Measurements from ENCODE around the gene GALNT18. TPM values are rescaled to one million over a fixed set of nuclear protein-coding genes. Genes with fewer than 3 reads are reported as not detected.

GALNT18 gene
- under 1 TPM; 0.18 to 0.42 (median 0.38) TPM for total RNA-seq
- total RNA-seq (2013) = 0.07 TPM

DNA sequence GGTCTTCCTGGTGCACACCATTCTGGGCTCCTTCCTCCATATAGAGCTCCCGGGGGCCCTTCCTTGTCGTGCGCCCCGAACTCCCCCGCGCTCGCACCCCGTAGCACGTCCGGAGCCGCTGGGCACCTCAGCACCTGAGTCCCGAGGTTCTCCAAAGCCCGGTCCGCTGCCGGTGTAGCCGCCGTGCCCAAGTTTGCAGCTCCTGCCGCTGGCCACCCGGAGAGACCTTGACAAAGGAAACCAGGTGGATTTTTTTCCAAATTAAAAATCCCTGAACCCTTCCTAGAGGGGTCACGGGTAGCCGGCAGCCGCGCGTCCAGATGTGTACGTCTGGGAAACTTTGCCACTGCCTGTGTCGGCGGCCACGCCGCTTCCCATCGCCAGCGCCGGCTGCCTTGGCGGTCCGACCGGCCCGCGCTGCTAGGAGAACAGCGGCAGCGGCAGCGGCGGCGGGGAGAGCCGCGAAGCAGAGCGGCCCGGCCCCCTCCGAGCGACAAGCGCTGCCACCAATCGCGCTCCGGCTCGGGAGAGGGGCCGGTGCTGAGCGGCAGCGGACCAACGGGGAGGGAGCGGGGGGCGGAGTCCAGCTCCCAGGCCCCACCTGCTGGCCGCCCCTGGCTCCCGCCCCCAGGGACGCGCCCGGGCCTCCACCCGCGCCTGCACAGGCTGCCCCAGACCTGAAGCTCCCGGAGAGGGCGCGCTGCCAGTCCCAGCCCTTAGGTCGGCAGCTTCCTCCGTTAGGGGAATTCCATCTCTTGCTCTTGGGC, at the start of gene GALNT18:
Gene GALNT18, minus strand, starts transcription at position 433 of the 767 bp plus-strand sequence.
- Mint-ChIP-seq H3K9me3 (no peaks in the 10 kb centered on the region), H3K27me3 (ENCODE audit: low read depth in 2 of 2) (peaks cover 25 to 29% of the 10 kb centered on the region in 2 donors), H3K27ac (peak within 1 kb of the TSS in 1 of 2 donors; percentile 53), H3K36me3 (no peaks in the 10 kb centered on the region), H3K4me3 (peak within 1 kb of the TSS; percentile 89), H3K4me1 (peaks cover 0 to 4% of the 10 kb centered on the region in 2 donors)
- Histone ChIP-seq H3K9me3 (ENCODE audit: control insufficient read depth, insufficient read depth, low read length) (no peaks in the 10 kb centered on the region), H3K27ac (ENCODE audit: low read length) (no peak within 1 kb of the TSS), H3K36me3 (ENCODE audit: control insufficient read depth, insufficient read depth, low read length) (no peaks in the 10 kb centered on the region), H3K4me1 (ENCODE audit: control insufficient read depth, insufficient read depth, low read length) (peaks cover 15% of the 10 kb centered on the region), H3K4me3 (ENCODE audit: low read length) (peak within 1 kb of the TSS; percentile 42), H3K27me3 (ENCODE audit: control insufficient read depth, insufficient read depth, low read length) (peaks cover 13% of the 10 kb centered on the region)
- under 1% methylated on average over 71 of the region's 71 CpGs for WGBS (ENCODE audit: insufficient coverage)
- intact Hi-C loops (cut with micrococcal nuclease) = loop anchor here (5.0 kb wide), 1 partner anchor 44 kb away; no protein-coding TSS in a partner anchor
- peak; percentile 97 to 98 (median 98) for ATAC-seq
- TF ChIP-seq, protein P1, sequence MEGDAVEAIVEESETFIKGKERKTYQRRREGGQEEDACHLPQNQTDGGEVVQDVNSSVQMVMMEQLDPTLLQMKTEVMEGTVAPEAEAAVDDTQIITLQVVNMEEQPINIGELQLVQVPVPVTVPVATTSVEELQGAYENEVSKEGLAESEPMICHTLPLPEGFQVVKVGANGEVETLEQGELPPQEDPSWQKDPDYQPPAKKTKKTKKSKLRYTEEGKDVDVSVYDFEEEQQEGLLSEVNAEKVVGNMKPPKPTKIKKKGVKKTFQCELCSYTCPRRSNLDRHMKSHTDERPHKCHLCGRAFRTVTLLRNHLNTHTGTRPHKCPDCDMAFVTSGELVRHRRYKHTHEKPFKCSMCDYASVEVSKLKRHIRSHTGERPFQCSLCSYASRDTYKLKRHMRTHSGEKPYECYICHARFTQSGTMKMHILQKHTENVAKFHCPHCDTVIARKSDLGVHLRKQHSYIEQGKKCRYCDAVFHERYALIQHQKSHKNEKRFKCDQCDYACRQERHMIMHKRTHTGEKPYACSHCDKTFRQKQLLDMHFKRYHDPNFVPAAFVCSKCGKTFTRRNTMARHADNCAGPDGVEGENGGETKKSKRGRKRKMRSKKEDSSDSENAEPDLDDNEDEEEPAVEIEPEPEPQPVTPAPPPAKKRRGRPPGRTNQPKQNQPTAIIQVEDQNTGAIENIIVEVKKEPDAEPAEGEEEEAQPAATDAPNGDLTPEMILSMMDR (IDR thresholded peaks at IDR 0.05) = peak; percentile 16
- DNase-seq = peak; percentile 67 to 78

DNA sequence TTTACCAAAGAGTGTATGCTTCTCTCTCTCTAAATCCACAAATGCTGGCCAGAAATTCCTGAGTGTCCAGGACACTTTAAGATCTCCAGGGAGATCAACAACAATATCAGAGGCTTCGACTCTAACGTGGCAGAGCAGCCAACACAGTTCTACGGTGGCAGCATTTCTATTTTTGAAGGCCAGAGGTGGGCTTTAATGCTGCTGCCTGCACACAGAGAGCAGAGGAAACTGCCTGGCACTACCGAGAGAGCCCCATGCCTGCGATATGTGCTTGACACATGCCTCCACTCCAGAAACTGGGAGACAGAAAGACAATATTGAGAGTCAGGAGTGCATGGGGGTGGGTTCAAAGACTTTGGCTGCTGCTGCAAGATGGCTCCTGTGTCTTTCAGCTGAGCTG, 48.8 kb upstream of the GALNT18 start:
- H3K9me3 Mint-ChIP-seq = peaks cover 0 to 3% of the 10 kb centered on the region in 2 donors
- peaks cover 13 to 15% of the 10 kb centered on the region in 2 donors for H3K27me3 Mint-ChIP-seq (ENCODE audit: low read depth in 2 of 2)
- ATAC-seq (no peak), DNase-seq (no peak)
- intact Hi-C loops (cut with micrococcal nuclease) = no loop called here
- Histone ChIP-seq H3K4me3 (ENCODE audit: low read length) (no peak overlapping the region), H3K4me1 (ENCODE audit: control insufficient read depth, insufficient read depth, low read length) (no peaks in the 10 kb centered on the region), H3K27ac (ENCODE audit: low read length) (no peak overlapping the region), H3K9me3 (ENCODE audit: control insufficient read depth, insufficient read depth, low read length) (peaks cover 3% of the 10 kb centered on the region), H3K27me3 (ENCODE audit: control insufficient read depth, insufficient read depth, low read length) (peaks cover 2% of the 10 kb centered on the region), H3K36me3 (ENCODE audit: control insufficient read depth, insufficient read depth, low read length) (no peaks in the 10 kb centered on the region)
- WGBS (ENCODE audit: insufficient coverage) = 88% methylated on average over 5 of the region's 5 CpGs
- TF ChIP-seq, protein P1 (IDR thresholded peaks at IDR 0.05) = no peak
- no peaks in the 10 kb centered on the region for H3K4me1 Mint-ChIP-seq
- no peaks in the 10 kb centered on the region for H3K36me3 Mint-ChIP-seq
- no peak overlapping the region for H3K4me3 Mint-ChIP-seq
- no peak overlapping the region for H3K27ac Mint-ChIP-seq

DNA sequence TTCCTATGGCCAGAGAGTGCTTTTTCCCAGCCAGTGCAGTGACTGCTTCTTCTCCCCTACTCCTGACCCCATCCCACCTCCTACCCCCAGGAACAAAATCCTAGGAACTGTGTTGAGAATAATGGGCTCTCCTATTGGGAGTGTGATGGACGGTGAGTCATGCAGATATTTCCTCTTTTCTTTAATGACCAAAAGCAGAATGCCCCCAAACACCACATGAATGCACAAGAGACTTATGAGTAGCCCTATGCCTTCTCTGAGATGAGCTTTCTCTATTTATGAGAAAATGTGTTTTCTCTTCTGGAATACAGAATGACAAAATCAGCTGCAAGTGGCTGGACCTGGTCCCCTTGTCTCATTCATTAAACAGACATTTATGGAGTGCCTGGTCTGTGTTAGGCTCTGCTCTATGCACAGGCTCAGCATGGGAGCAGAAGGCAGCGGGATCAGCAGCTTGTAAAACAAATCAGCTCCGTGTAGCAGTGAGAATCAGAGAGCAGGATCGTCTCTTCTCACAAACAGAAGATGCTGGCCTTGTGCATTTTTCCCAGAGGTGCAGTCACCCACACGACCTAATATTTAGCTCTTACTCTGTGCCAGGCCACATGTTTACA, 47.5 kb upstream of the GALNT18 start:
- TF ChIP-seq, protein P1 (IDR thresholded peaks at IDR 0.05) = no peak
- Histone ChIP-seq H3K36me3 (ENCODE audit: control insufficient read depth, insufficient read depth, low read length) (no peaks in the 10 kb centered on the region), H3K9me3 (ENCODE audit: control insufficient read depth, insufficient read depth, low read length) (peaks cover 3% of the 10 kb centered on the region), H3K27ac (ENCODE audit: low read length) (no peak overlapping the region), H3K4me1 (ENCODE audit: control insufficient read depth, insufficient read depth, low read length) (no peaks in the 10 kb centered on the region), H3K27me3 (ENCODE audit: control insufficient read depth, insufficient read depth, low read length) (peaks cover 2% of the 10 kb centered on the region), H3K4me3 (ENCODE audit: low read length) (no peak overlapping the region)
- no peaks in the 10 kb centered on the region for H3K4me1 Mint-ChIP-seq
- no peaks in the 10 kb centered on the region for H3K36me3 Mint-ChIP-seq
- peaks cover 0 to 3% of the 10 kb centered on the region in 2 donors for H3K9me3 Mint-ChIP-seq
- ATAC-seq (no peak), DNase-seq (no peak)
- peaks cover 16 to 21% of the 10 kb centered on the region in 2 donors for H3K27me3 Mint-ChIP-seq (ENCODE audit: low read depth in 2 of 2)
- 74% methylated on average over 4 of the region's 5 CpGs for WGBS (ENCODE audit: insufficient coverage)
- no peak overlapping the region for H3K4me3 Mint-ChIP-seq
- no peak overlapping the region for H3K27ac Mint-ChIP-seq
- intact Hi-C loops (cut with micrococcal nuclease) = no loop called here

Measured in natural killer cell (primary cell).